Right lobe of liver (tissue), 4 donors: ENCODE results near the gene IGF2BP2.

Source experiments
- POLR2A ChIP-seq: fragments of 450-650 bp; IDR thresholded peaks from one replicate; pipeline ENCODE4 v1.6.1; 2017; ENCODE audit warnings: antibody characterized with exemption, mild to moderate bottlenecking
- TF ChIP-seq, protein P1 (sequence below), 4 donors: fragments of 200-600 bp in 3 of 4; fragments of 450-650 bp in 1 of 4; IDR thresholded peaks; one replicate each; pipeline versions ENCODE4 v1.5.1 to v1.8.0; 2016 to 2022; ENCODE audit warnings: antibody characterized with exemption in 4 of 4, mild to moderate bottlenecking in 2 of 4
- donor health status: DM: no; HTN: no; CAD: no.
- donor health status: DM: no; HTN: no; CAD: no.
- donor health status: DM: no; HTN: yes; CAD: no.

DNA sequence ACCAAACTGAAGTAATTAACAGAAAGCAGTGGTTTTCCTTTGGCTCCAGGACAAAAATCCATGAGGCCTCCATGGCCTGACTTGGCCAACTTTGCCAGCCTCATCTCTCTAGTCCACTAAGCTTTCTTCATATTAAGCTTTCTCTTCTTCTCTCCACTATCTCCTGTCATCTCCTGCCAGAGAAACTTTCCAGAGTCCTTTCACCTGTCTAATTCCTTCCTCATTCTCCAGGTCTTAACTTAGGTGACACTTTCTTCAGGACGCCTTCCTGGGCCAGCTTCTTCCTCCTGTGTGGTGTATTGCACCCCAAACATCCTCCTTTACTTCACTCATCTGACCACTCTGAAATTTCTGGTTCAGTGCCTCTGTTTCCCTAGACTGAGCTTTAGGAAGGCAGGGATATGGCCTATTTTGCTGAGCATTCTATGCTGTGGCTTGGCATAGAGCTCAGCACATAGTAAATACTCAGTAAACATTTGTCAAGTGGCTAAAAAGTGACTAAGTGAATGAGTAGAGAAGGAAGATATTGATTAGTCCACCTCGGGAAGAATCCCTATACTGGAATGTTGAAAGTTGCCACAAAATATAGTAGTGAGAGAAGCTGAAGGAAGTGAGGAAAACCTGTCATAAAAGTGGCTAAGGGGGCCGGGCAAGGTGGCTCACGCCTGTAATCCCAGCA is 34.6 kb upstream of the IGF2BP2 start:
- TF ChIP-seq, protein P1, sequence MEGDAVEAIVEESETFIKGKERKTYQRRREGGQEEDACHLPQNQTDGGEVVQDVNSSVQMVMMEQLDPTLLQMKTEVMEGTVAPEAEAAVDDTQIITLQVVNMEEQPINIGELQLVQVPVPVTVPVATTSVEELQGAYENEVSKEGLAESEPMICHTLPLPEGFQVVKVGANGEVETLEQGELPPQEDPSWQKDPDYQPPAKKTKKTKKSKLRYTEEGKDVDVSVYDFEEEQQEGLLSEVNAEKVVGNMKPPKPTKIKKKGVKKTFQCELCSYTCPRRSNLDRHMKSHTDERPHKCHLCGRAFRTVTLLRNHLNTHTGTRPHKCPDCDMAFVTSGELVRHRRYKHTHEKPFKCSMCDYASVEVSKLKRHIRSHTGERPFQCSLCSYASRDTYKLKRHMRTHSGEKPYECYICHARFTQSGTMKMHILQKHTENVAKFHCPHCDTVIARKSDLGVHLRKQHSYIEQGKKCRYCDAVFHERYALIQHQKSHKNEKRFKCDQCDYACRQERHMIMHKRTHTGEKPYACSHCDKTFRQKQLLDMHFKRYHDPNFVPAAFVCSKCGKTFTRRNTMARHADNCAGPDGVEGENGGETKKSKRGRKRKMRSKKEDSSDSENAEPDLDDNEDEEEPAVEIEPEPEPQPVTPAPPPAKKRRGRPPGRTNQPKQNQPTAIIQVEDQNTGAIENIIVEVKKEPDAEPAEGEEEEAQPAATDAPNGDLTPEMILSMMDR (IDR thresholded peaks at IDR 0.05) = no peak
- TF ChIP-seq POLR2A = no peak
